ENCODE data around the gene TOMM40L. TPM values are rescaled to one million over a fixed set of nuclear protein-coding genes. Genes with fewer than 3 reads are reported as not detected.

Gene TOMM40L
- polyA plus RNA-seq, 1 donor from 2014 or later = 32.5 TPM

DNA sequence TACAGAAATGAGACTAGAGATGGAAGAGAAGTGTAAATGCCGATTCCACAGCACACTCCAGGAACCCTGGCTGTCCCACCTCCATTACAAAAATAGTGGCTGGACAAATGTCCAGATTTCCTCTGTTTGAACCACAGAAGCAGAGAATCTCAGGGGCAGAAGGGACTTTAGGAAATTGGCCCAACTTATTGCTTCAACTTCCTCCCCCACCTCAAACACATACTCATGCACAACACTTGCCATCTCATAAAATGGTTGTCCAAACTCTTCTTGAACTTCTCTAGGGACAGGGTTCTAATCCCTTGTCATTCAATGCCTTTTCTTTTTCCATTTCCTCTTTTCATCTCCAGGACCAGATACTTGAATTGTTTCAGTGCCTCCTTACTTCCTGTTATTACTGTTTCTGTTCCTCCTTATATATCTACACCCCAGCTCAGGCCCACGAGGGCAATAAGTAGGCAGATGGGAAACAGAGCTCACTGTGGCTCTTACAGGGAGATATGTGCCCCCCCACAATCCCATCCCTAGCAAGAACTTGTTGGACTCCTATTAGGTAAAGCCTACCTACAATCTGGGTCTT is 40.0 kb upstream of the TOMM40L start:
- no peak overlapping the region for H3K9ac ChIP-seq (ENCODE audit: low read length)
- H4K20me1 ChIP-seq (ENCODE audit: insufficient read depth) = no peaks in the 10 kb centered on the region
- no peaks in the 10 kb centered on the region for H3K9me3 ChIP-seq (ENCODE audit: low read length)
- no peaks in the 10 kb centered on the region for H3K27me3 ChIP-seq (ENCODE audit: insufficient read depth, low read depth, low read length)
- TF ChIP-seq, protein P1, sequence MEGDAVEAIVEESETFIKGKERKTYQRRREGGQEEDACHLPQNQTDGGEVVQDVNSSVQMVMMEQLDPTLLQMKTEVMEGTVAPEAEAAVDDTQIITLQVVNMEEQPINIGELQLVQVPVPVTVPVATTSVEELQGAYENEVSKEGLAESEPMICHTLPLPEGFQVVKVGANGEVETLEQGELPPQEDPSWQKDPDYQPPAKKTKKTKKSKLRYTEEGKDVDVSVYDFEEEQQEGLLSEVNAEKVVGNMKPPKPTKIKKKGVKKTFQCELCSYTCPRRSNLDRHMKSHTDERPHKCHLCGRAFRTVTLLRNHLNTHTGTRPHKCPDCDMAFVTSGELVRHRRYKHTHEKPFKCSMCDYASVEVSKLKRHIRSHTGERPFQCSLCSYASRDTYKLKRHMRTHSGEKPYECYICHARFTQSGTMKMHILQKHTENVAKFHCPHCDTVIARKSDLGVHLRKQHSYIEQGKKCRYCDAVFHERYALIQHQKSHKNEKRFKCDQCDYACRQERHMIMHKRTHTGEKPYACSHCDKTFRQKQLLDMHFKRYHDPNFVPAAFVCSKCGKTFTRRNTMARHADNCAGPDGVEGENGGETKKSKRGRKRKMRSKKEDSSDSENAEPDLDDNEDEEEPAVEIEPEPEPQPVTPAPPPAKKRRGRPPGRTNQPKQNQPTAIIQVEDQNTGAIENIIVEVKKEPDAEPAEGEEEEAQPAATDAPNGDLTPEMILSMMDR (IDR thresholded peaks at IDR 0.05; ENCODE audit: poor library complexity, severe bottlenecking) = no peak
- TF ChIP-seq EZH2 (IDR thresholded peaks at IDR 0.05; ENCODE audit: borderline replicate concordance, insufficient read depth, low read length, poor library complexity, severe bottlenecking) (no peak), SMC3 (conservative IDR thresholded peaks at IDR 0.05; ENCODE audit: poor library complexity) (no peak), EP300 (conservative IDR thresholded peaks at IDR 0.05; ENCODE audit: poor library complexity, severe bottlenecking) (no peak), TAF1 (IDR thresholded peaks at IDR 0.05; ENCODE audit: low read depth) (no peak), MXI1 (conservative IDR thresholded peaks at IDR 0.05; ENCODE audit: poor library complexity, severe bottlenecking) (no peak), RAD21 (conservative IDR thresholded peaks at IDR 0.05) (no peak)
- TF ChIP-seq, protein P2, sequence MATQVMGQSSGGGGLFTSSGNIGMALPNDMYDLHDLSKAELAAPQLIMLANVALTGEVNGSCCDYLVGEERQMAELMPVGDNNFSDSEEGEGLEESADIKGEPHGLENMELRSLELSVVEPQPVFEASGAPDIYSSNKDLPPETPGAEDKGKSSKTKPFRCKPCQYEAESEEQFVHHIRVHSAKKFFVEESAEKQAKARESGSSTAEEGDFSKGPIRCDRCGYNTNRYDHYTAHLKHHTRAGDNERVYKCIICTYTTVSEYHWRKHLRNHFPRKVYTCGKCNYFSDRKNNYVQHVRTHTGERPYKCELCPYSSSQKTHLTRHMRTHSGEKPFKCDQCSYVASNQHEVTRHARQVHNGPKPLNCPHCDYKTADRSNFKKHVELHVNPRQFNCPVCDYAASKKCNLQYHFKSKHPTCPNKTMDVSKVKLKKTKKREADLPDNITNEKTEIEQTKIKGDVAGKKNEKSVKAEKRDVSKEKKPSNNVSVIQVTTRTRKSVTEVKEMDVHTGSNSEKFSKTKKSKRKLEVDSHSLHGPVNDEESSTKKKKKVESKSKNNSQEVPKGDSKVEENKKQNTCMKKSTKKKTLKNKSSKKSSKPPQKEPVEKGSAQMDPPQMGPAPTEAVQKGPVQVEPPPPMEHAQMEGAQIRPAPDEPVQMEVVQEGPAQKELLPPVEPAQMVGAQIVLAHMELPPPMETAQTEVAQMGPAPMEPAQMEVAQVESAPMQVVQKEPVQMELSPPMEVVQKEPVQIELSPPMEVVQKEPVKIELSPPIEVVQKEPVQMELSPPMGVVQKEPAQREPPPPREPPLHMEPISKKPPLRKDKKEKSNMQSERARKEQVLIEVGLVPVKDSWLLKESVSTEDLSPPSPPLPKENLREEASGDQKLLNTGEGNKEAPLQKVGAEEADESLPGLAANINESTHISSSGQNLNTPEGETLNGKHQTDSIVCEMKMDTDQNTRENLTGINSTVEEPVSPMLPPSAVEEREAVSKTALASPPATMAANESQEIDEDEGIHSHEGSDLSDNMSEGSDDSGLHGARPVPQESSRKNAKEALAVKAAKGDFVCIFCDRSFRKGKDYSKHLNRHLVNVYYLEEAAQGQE (IDR thresholded peaks at IDR 0.05; ENCODE audit: borderline replicate concordance) = no peak
- H3K36me3 ChIP-seq (ENCODE audit: insufficient read depth, low read length) = no peaks in the 10 kb centered on the region
- no peak overlapping the region for H3K4me2 ChIP-seq (ENCODE audit: low read length)
- H2AFZ ChIP-seq (ENCODE audit: low read depth, low read length) = no peak overlapping the region
- H3K79me2 ChIP-seq (replicated peaks; ENCODE audit: insufficient read depth, low read length) = no peaks in the 10 kb centered on the region
- no peak overlapping the region for H3K4me3 ChIP-seq (ENCODE audit: low read length)
- no peaks in the 10 kb centered on the region for H3K9me2 ChIP-seq (ENCODE audit: insufficient read depth, low read length)
- no peak overlapping the region for H3K27ac ChIP-seq (ENCODE audit: low read length)
- H3F3A ChIP-seq (ENCODE audit: insufficient read depth, low read length, poor library complexity, severe bottlenecking) = no peaks in the 10 kb centered on the region

DNA sequence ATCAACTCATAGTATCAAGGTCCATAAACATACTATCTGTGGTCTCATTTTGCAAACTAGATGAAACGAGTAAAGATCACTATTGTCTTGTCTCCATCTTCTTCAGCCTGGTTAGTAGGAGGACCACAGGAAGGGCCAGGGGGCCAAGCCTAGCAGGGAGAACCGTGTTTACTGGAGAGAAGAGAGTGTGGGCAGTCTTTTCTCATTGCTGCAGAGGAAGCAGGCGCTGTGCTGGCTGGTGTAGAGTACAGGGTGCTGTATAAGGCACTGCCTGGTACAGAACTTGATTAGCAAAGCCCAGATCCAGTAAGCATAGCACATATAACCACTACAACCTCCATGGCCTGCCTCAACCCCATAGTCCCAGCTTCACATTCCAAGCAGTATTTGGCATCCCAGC is 38.5 kb upstream of the TOMM40L start:
- Histone ChIP-seq H3F3A (ENCODE audit: insufficient read depth, low read length, poor library complexity, severe bottlenecking) (no peaks in the 10 kb centered on the region), H3K9ac (ENCODE audit: low read length) (no peak overlapping the region), H3K27ac (ENCODE audit: low read length) (no peak overlapping the region), H3K4me3 (ENCODE audit: low read length) (no peak overlapping the region), H3K9me2 (ENCODE audit: insufficient read depth, low read length) (no peaks in the 10 kb centered on the region), H3K9me3 (ENCODE audit: low read length) (no peaks in the 10 kb centered on the region), H3K36me3 (ENCODE audit: insufficient read depth, low read length) (no peaks in the 10 kb centered on the region), H4K20me1 (ENCODE audit: insufficient read depth) (no peaks in the 10 kb centered on the region), H3K79me2 (replicated peaks; ENCODE audit: insufficient read depth, low read length) (no peaks in the 10 kb centered on the region), H3K27me3 (ENCODE audit: insufficient read depth, low read depth, low read length) (no peaks in the 10 kb centered on the region), H2AFZ (ENCODE audit: low read depth, low read length) (no peak overlapping the region), H3K4me2 (ENCODE audit: low read length) (no peak overlapping the region)
- TF ChIP-seq, protein P1 (IDR thresholded peaks at IDR 0.05; ENCODE audit: poor library complexity, severe bottlenecking) = no peak
